ENCODE data around the gene EMILIN1.

DNA sequence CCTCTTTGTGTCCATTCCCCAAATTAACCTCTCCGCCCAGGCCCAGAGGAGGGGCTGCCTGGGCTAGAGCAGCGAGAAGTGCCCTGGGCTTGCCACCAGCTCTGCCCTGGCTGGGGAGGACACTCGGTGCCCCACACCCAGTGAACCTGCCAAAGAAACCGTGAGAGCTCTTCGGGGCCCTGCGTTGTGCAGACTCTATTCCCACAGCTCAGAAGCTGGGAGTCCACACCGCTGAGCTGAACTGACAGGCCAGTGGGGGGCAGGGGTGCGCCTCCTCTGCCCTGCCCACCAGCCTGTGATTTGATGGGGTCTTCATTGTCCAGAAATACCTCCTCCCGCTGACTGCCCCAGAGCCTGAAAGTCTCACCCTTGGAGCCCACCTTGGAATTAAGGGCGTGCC, 21.6 kb downstream of the EMILIN1 start:
- TF ChIP-seq, protein P1, sequence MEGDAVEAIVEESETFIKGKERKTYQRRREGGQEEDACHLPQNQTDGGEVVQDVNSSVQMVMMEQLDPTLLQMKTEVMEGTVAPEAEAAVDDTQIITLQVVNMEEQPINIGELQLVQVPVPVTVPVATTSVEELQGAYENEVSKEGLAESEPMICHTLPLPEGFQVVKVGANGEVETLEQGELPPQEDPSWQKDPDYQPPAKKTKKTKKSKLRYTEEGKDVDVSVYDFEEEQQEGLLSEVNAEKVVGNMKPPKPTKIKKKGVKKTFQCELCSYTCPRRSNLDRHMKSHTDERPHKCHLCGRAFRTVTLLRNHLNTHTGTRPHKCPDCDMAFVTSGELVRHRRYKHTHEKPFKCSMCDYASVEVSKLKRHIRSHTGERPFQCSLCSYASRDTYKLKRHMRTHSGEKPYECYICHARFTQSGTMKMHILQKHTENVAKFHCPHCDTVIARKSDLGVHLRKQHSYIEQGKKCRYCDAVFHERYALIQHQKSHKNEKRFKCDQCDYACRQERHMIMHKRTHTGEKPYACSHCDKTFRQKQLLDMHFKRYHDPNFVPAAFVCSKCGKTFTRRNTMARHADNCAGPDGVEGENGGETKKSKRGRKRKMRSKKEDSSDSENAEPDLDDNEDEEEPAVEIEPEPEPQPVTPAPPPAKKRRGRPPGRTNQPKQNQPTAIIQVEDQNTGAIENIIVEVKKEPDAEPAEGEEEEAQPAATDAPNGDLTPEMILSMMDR (IDR thresholded peaks at IDR 0.05 in 4 of 5, conservative IDR thresholded peaks at IDR 0.05 in 1 of 5): no peak
- no peak for TF ChIP-seq POLR2A (IDR thresholded peaks at IDR 0.05)

Measured in gastrocnemius medialis (tissue), 4 donors.